Activated CD8-positive, alpha-beta memory T cell treated with anti-CD3 and anti-CD28 coated beads, Interleukin-2, amount 50 U/mL, for 48 hours (primary cell): ENCODE results near the gene NIPSNAP2.
"Not testable (repeated sequence)": the region's sequence is repeated elsewhere in the genome, so short reads cannot be mapped to it uniquely, and the experiment has no call there.

ENCODE experiments used
- DNase-seq: peaks from one replicate; pipeline ENCODE4 v3.0.0-alpha.2; 2020

Gene NIPSNAP2

DNA sequence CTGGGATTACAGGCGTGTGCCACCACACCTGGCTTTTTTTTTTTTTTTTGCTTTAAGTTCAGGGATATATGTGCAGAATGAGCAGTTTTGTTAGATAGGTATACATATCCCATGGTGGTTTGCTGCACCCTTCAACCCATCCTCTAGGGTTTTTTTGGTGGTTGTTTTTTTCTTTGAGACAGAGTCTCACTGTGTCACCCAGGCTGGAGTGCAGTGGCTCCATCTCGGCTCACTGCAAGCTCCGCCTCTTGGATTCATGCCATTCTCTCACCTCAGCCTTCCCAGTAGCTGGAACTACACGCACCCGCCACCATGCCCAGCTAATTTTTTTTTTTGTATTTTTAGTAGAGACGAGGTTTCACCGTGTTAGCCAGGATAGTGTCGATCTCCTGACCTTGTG, 84.4 kb downstream of the NIPSNAP2 start:
- not testable (repeated sequence) for DNase-seq
